ENCODE data around the gene DDAH2.

DDAH2 gene

GRCh38 chr6:31768363-31769257 is 39.5 kb upstream of the DDAH2 start:
- no peaks in the 10 kb centered on the region for H3K9me3 ChIP-seq
- no peaks in the 10 kb centered on the region for H3K36me3 ChIP-seq
- no peak overlapping the region for H3K27ac ChIP-seq
- no peak overlapping the region for H3K4me3 ChIP-seq
- peaks cover 0 to 12% of the 10 kb centered on the region in 2 donors for H3K27me3 ChIP-seq
- intact Hi-C loops (cut with DNase I; ENCODE audit: low total_unique reads): no loop called here
- TF ChIP-seq CTCF (IDR thresholded peaks at IDR 0.05): no peak
- no peak for DNase-seq
- peaks cover 0 to 7% (median 3%) of the 10 kb centered on the region in 4 donors for H3K4me1 ChIP-seq

GRCh38 chr6:31767096-31767645 is 38.1 kb upstream of the DDAH2 start:
- peaks cover 0 to 7% (median 3%) of the 10 kb centered on the region in 4 donors for H3K4me1 ChIP-seq
- DNase-seq: no peak
- no peak overlapping the region for H3K27ac ChIP-seq
- intact Hi-C loops (cut with DNase I; ENCODE audit: low total_unique reads): no loop called here
- no peak overlapping the region for H3K4me3 ChIP-seq
- no peaks in the 10 kb centered on the region for H3K9me3 ChIP-seq
- TF ChIP-seq CTCF (IDR thresholded peaks at IDR 0.05): no peak
- H3K27me3 ChIP-seq: peaks cover 0 to 12% of the 10 kb centered on the region in 2 donors
- H3K36me3 ChIP-seq: no peaks in the 10 kb centered on the region

GRCh38 chr6:31765910-31766794 is 37.1 kb upstream of the DDAH2 start:
- intact Hi-C loops (cut with DNase I; ENCODE audit: low total_unique reads): no loop called here
- Histone ChIP-seq H3K4me3 (peak overlapping the region in 1 of 2 donors; percentile 26), H3K4me1 (peaks cover 0 to 7% (median 3%) of the 10 kb centered on the region in 4 donors), H3K9me3 (no peaks in the 10 kb centered on the region), H3K27ac (no peak overlapping the region), H3K27me3 (peaks cover 0 to 12% of the 10 kb centered on the region in 2 donors), H3K36me3 (peaks cover 0 to 4% (median 0%) of the 10 kb centered on the region in 3 donors)
- TF ChIP-seq CTCF (IDR thresholded peaks at IDR 0.05): no peak
- no peak for DNase-seq

- Histone ChIP-seq H3K4me3 (no peak overlapping the region), H3K4me1 (peaks cover 0 to 7% (median 3%) of the 10 kb centered on the region in 4 donors), H3K27ac (no peak overlapping the region), H3K9me3 (no peaks in the 10 kb centered on the region), H3K36me3 (peaks cover 0 to 7% (median 0%) of the 10 kb centered on the region in 3 donors), H3K27me3 (peaks cover 0 to 12% of the 10 kb centered on the region in 2 donors)
- DNase-seq: no peak
- no peak for TF ChIP-seq CTCF (IDR thresholded peaks at IDR 0.05)
- intact Hi-C loops (cut with DNase I; ENCODE audit: low total_unique reads): no loop called here
Measured at GRCh38 chr6:31765559-31765909, 36.4 kb upstream of the DDAH2 start.

- H3K27me3 ChIP-seq: peaks cover 0 to 12% of the 10 kb centered on the region in 2 donors
- no peak for DNase-seq
Measured at GRCh38 chr6:31764198-31764597, 35.1 kb upstream of the DDAH2 start.

More at GRCh38 chr6:31764198-31764597, 35.1 kb upstream of the DDAH2 start:
- Histone ChIP-seq H3K9me3 (no peaks in the 10 kb centered on the region), H3K4me3 (no peak overlapping the region), H3K36me3 (peaks cover 0 to 19% (median 0%) of the 10 kb centered on the region in 3 donors), H3K4me1 (peaks cover 0 to 7% (median 3%) of the 10 kb centered on the region in 4 donors), H3K27ac (no peak overlapping the region)
- TF ChIP-seq CTCF (IDR thresholded peaks at IDR 0.05): no peak
- intact Hi-C loops (cut with DNase I; ENCODE audit: low total_unique reads): no loop called here
